NCI-H2196 treated with DMSO at 0.1 percent for 48 hours (cell line): ENCODE data around the gene TMEM154.

ENCODE experiments used
- DNase-seq: peaks from one replicate; lab custom pipeline; 2025; ENCODE audit not compliant: unreplicated experiment; lab: John Stamatoyannopoulos, UW

Gene TMEM154

GRCh38 chr4:152696764-152697261 is 17.0 kb upstream of the TMEM154 start:
- DNase-seq: no peak

GRCh38 chr4:152693871-152694270 is 14.1 kb upstream of the TMEM154 start:
- no peak for DNase-seq

GRCh38 chr4:152691761-152692160 is 12.0 kb upstream of the TMEM154 start:
- DNase-seq: peak; percentile 4

GRCh38 chr4:152690706-152691651 is 11.2 kb upstream of the TMEM154 start:
- DNase-seq: peak; percentile 25

- DNase-seq: no peak
These were observed 10.1 kb upstream of the TMEM154 start for GRCh38 chr4:152689615-152690501.

- no peak for DNase-seq
These were observed 8.3 kb upstream of the TMEM154 start for GRCh38 chr4:152687974-152688599.

- no peak for DNase-seq
These were observed 6.7 kb upstream of the TMEM154 start for GRCh38 chr4:152686452-152687013.

GRCh38 chr4:152684587-152684986 is 4.8 kb upstream of the TMEM154 start:
- no peak for DNase-seq

GRCh38 chr4:152684007-152684406 is 4.2 kb upstream of the TMEM154 start:
- no peak for DNase-seq

- no peak for DNase-seq
These were observed 2.5 kb upstream of the TMEM154 start for GRCh38 chr4:152682143-152682941.

GRCh38 chr4:152680988-152681603 is 1.3 kb upstream of the TMEM154 start:
- DNase-seq: no peak

- no peak for DNase-seq
These were observed 956 bp downstream of the TMEM154 start for GRCh38 chr4:152678841-152679240.

GRCh38 chr4:152677117-152677516 is 2.7 kb downstream of the TMEM154 start:
- DNase-seq: no peak

- DNase-seq: no peak
These were observed 3.5 kb downstream of the TMEM154 start for GRCh38 chr4:152676052-152676854.

- DNase-seq: no peak
These were observed 5.4 kb downstream of the TMEM154 start for GRCh38 chr4:152674359-152674758.

GRCh38 chr4:152673489-152673888 is 6.3 kb downstream of the TMEM154 start:
- DNase-seq: no peak

GRCh38 chr4:152672206-152673092 is 7.3 kb downstream of the TMEM154 start:
- no peak for DNase-seq
